HEK293 (cell line): ENCODE data around the gene TP53I3.
"Not testable (repeated sequence)": the region's sequence is repeated elsewhere in the genome, so short reads cannot be mapped to it uniquely, and the experiment has no call there.

ENCODE experiments used
- CTCF ChIA-PET: fragments of 350-600 bp; formaldehyde crosslinking; extraction: SDS; loops from one replicate; lab custom pipeline; 2021; ENCODE audit warnings: antibody characterized with exemption; lab: Yijun Ruan, JAX
- POLR2A ChIA-PET: fragments of 300-600 bp; formaldehyde crosslinking; extraction: SDS; loops from one replicate; lab custom pipeline; 2020; ENCODE audit warnings: antibody characterized with exemption, inconsistent platforms; lab: Yijun Ruan, JAX
- H3K27ac ChIP-seq: fragments of 200-500 bp; sonication (Bioruptor generic); 2 replicates; pipeline ENCODE4 v1.5.1; 2014; ENCODE audit warnings: low read depth, low read length, control low read depth, inconsistent platforms; ENCODE audit errors: extremely low read depth
- H3K36me3 ChIP-seq, 2 experiments: fragments of 200-500 bp in 1 of 2; sonication (Bioruptor generic) in 1 of 2; 1 replicate in 1 of 2; 2 replicates in 1 of 2; pipeline ENCODE4 v1.5.1; 2014 to 2017; ENCODE audit warnings: inconsistent platforms in 2 of 2, low read length in 2 of 2; ENCODE audit not compliant: control insufficient read depth in 2 of 2, insufficient read depth in 1 of 2
- H3K4me1 ChIP-seq: fragments of 200-500 bp; sonication (Bioruptor generic); 2 replicates; pipeline ENCODE4 v1.5.1; 2014; ENCODE audit warnings: mild to moderate bottlenecking, low read length, inconsistent platforms; ENCODE audit not compliant: control insufficient read depth, insufficient read depth
- H3K4me3 ChIP-seq: 2 replicates; pipeline ENCODE4 v1.5.1; 2011; ENCODE audit warnings: low read depth, mild to moderate bottlenecking, control low read depth, low read length, moderate library complexity
- H3K9me3 ChIP-seq: fragments of 200-500 bp; sonication (Bioruptor generic); 2 replicates; pipeline ENCODE4 v1.5.1; 2014; ENCODE audit warnings: low read depth, low read length, inconsistent platforms; ENCODE audit not compliant: control insufficient read depth, insufficient read depth
- BCL11A ChIP-seq: fragments of 450-650 bp; formaldehyde crosslinking; IDR thresholded peaks from 2 replicates; pipeline ENCODE4 v1.5.1; 2016; ENCODE audit warnings: low read depth, missing biosample characterization, missing genetic modification characterization
- BCL11B ChIP-seq: fragments of 450-650 bp; formaldehyde crosslinking; IDR thresholded peaks from 2 replicates; pipeline ENCODE4 v1.5.1; 2016; ENCODE audit warnings: low read depth, missing biosample characterization, missing genetic modification characterization
- FEZF1 ChIP-seq: fragments of 450-650 bp; formaldehyde crosslinking; IDR thresholded peaks from 2 replicates; pipeline ENCODE4 v1.5.1; 2016; ENCODE audit warnings: missing biosample characterization, missing genetic modification characterization
- GFI1B ChIP-seq: fragments of 450-650 bp; formaldehyde crosslinking; IDR thresholded peaks from 2 replicates; pipeline ENCODE4 v1.5.1; 2016; ENCODE audit warnings: missing biosample characterization, missing genetic modification characterization
- MEIS1 ChIP-seq: sonication (generic); formaldehyde crosslinking; IDR thresholded peaks from 2 replicates; pipeline ENCODE4 v1.8.1; 2022; ENCODE audit warnings: missing genetic modification reagents, mild to moderate bottlenecking, borderline replicate concordance
- SALL2 ChIP-seq: fragments of 450-650 bp; formaldehyde crosslinking; IDR thresholded peaks from 2 replicates; pipeline ENCODE4 v1.5.0; 2017; ENCODE audit warnings: missing biosample characterization, mild to moderate bottlenecking, missing genetic modification characterization, borderline replicate concordance
- SCRT1 ChIP-seq: fragments of 450-650 bp; formaldehyde crosslinking; IDR thresholded peaks from 2 replicates; pipeline ENCODE4 v1.5.1; 2016; ENCODE audit warnings: missing biosample characterization, missing genetic modification characterization, borderline replicate concordance
- ZBTB6 ChIP-seq: fragments of 450-650 bp; formaldehyde crosslinking; IDR thresholded peaks from 2 replicates; pipeline ENCODE4 v1.5.1; 2017; ENCODE audit warnings: missing biosample characterization, missing genetic modification characterization
- ZFP41 ChIP-seq: fragments of 450-650 bp; formaldehyde crosslinking; IDR thresholded peaks from 2 replicates; pipeline ENCODE4 v1.5.1; 2016; ENCODE audit warnings: missing biosample characterization, missing genetic modification characterization, borderline replicate concordance
- ZIC2 ChIP-seq: fragments of 450-650 bp; formaldehyde crosslinking; IDR thresholded peaks from 2 replicates; pipeline ENCODE4 v1.5.1; 2016; ENCODE audit warnings: missing biosample characterization, missing genetic modification characterization
- ZNF121 ChIP-seq: fragments of 450-650 bp; formaldehyde crosslinking; IDR thresholded peaks from 2 replicates; pipeline ENCODE4 v1.5.1; 2016; ENCODE audit warnings: missing biosample characterization, missing genetic modification characterization
- ZNF140 ChIP-seq: fragments of 450-650 bp; formaldehyde crosslinking; IDR thresholded peaks from 2 replicates; pipeline ENCODE4 v1.5.1; 2016; ENCODE audit warnings: missing biosample characterization, missing genetic modification characterization
- ZNF146 ChIP-seq: fragments of 450-650 bp; formaldehyde crosslinking; IDR thresholded peaks from 2 replicates; pipeline ENCODE4 v1.5.1; 2016; ENCODE audit warnings: missing biosample characterization, missing genetic modification characterization
- ZNF155 ChIP-seq: fragments of 450-650 bp; formaldehyde crosslinking; IDR thresholded peaks from 2 replicates; pipeline ENCODE4 v1.5.1; 2016; ENCODE audit warnings: missing biosample characterization, missing genetic modification characterization
- ZNF174 ChIP-seq: fragments of 450-650 bp; formaldehyde crosslinking; IDR thresholded peaks from 2 replicates; pipeline ENCODE4 v1.5.0; 2017; ENCODE audit warnings: missing biosample characterization, mild to moderate bottlenecking, missing genetic modification characterization
- ZNF280D ChIP-seq: fragments of 450-650 bp; formaldehyde crosslinking; IDR thresholded peaks from 2 replicates; pipeline ENCODE4 v1.5.1; 2016; ENCODE audit warnings: missing biosample characterization, missing genetic modification characterization
- ZNF366 ChIP-seq: fragments of 450-650 bp; formaldehyde crosslinking; conservative IDR thresholded peaks from 2 replicates; pipeline ENCODE4 v1.5.1; 2016; ENCODE audit warnings: missing biosample characterization, missing genetic modification characterization
- ZNF37A ChIP-seq: fragments of 450-650 bp; IDR thresholded peaks from 2 replicates; pipeline ENCODE4 v1.5.1; 2018; ENCODE audit warnings: missing biosample characterization, missing genetic modification characterization
- ZNF48 ChIP-seq: fragments of 450-650 bp; formaldehyde crosslinking; IDR thresholded peaks from 2 replicates; pipeline ENCODE4 v1.5.1; 2016; ENCODE audit warnings: missing biosample characterization, missing genetic modification characterization
- ZNF610 ChIP-seq: fragments of 450-650 bp; formaldehyde crosslinking; IDR thresholded peaks from 2 replicates; pipeline ENCODE4 v1.5.1; 2016; ENCODE audit warnings: missing biosample characterization, missing genetic modification characterization, borderline replicate concordance
- ZNF621 ChIP-seq: fragments of 450-650 bp; formaldehyde crosslinking; IDR thresholded peaks from 2 replicates; pipeline ENCODE4 v1.5.1; 2017; ENCODE audit warnings: missing biosample characterization, missing genetic modification characterization
- TF ChIP-seq, protein P1 (sequence below): fragments of 450-650 bp; formaldehyde crosslinking; IDR thresholded peaks from 2 replicates; pipeline ENCODE4 v1.5.1; 2016; ENCODE audit warnings: missing biosample characterization, missing genetic modification characterization

The TP53I3 gene

GRCh38 chr2:24045511-24046508, 38.8 kb downstream of the TP53I3 start:
- Histone ChIP-seq H3K9me3 (no peaks in the 10 kb centered on the region), H3K4me1 (peaks cover 9% of the 10 kb centered on the region; the same call in 1 of the 2 replicates), H3K4me3 (peak overlapping the region; percentile 91), H3K36me3 (no peaks in the 10 kb centered on the region; a peak in 1 of 3 replicates), H3K27ac (no peak overlapping the region)
- ChIA-PET CTCF (no interaction called here), POLR2A (interaction anchor here (1.8 to 2.1 kb wide), 2 partner anchors 31 to 119 kb away, joined by 26 to 41 read pairs; partner anchors contain the start of genes ATAD2B and SF3B6)
- 0 out of 2 replicates have a peak, but pooled peaks have one; percentile 26 for TF ChIP-seq ZNF366 (tag by site-specific recombination)
- TF ChIP-seq, protein P1, sequence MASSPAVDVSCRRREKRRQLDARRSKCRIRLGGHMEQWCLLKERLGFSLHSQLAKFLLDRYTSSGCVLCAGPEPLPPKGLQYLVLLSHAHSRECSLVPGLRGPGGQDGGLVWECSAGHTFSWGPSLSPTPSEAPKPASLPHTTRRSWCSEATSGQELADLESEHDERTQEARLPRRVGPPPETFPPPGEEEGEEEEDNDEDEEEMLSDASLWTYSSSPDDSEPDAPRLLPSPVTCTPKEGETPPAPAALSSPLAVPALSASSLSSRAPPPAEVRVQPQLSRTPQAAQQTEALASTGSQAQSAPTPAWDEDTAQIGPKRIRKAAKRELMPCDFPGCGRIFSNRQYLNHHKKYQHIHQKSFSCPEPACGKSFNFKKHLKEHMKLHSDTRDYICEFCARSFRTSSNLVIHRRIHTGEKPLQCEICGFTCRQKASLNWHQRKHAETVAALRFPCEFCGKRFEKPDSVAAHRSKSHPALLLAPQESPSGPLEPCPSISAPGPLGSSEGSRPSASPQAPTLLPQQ = no peak

GRCh38 chr2:24043133-24043532, 41.5 kb downstream of the TP53I3 start:
- ChIA-PET POLR2A (interaction anchor here (1.1 kb wide), 1 partner anchor 116 kb away, joined by 3 read pairs; the partner anchor contains the start of gene ATAD2B), CTCF (interaction anchor here (0.6 to 1.8 kb wide), 2 partner anchors 17 to 20 kb away, joined by 4 to 6 read pairs; no protein-coding TSS in a partner anchor)
- not testable (repeated sequence) for H3K9me3 ChIP-seq, H3K4me1 ChIP-seq, H3K4me3 ChIP-seq, H3K27ac ChIP-seq
- 0 out of 2 replicates have a peak, but pooled peaks have one; percentile 56 for TF ChIP-seq ZNF121 (tag by site-specific recombination)
- H3K36me3 ChIP-seq = peaks cover 2 to 14% of the 10 kb centered on the region in 2 experiments

GRCh38 chr2:24040511-24040910, 44.1 kb downstream of the TP53I3 start:
- CTCF ChIA-PET = interaction anchor here (0.6 kb wide), 1 partner anchor 136 kb away, joined by 3 read pairs; no protein-coding TSS in a partner anchor
- no peak for TF ChIP-seq BCL11B (tag by site-specific recombination)
- TF ChIP-seq ZBTB6 (tag by site-specific recombination) = no peak
- TF ChIP-seq ZNF155 (tag by site-specific recombination) = no peak
- TF ChIP-seq MEIS1 = no peak
- no peak for TF ChIP-seq FEZF1 (tag by site-specific recombination)
- no peak for TF ChIP-seq ZFP41 (tag by site-specific recombination)
- no peak for TF ChIP-seq ZNF610 (tag by site-specific recombination)
- no peak for TF ChIP-seq ZNF174 (tag by site-specific recombination)
- TF ChIP-seq ZNF140 (tag by site-specific recombination) = no peak
- TF ChIP-seq SALL2 (tag by site-specific recombination) = no peak
- no peak for TF ChIP-seq BCL11A (tag by site-specific recombination)
- no peak for TF ChIP-seq ZNF621 (tag by site-specific recombination)
- TF ChIP-seq ZNF37A (tag by site-specific recombination) = no peak
- no peak for TF ChIP-seq ZNF280D (tag by site-specific recombination)
- TF ChIP-seq ZNF48 (tag by site-specific recombination) = no peak
- TF ChIP-seq ZIC2 = no peak
- TF ChIP-seq GFI1B (tag by site-specific recombination) = no peak
- no peak for TF ChIP-seq SCRT1
- TF ChIP-seq ZNF146 (tag by site-specific recombination) = no peak
- peaks cover 15 to 35% of the 10 kb centered on the region in 2 experiments for H3K36me3 ChIP-seq

More at GRCh38 chr2:24040511-24040910, 44.1 kb downstream of the TP53I3 start:
- Histone ChIP-seq H3K9me3 (no peaks in the 10 kb centered on the region), H3K27ac (no peak overlapping the region), H3K4me1 (no peaks in the 10 kb centered on the region), H3K4me3 (no peak overlapping the region)
- POLR2A ChIA-PET = no interaction called here
